K562 (cell line): Measurements from ENCODE around the gene ABI2. TPM values are rescaled to one million over a fixed set of nuclear protein-coding genes. Genes with fewer than 3 reads are reported as not detected.

Source experiments
- ATAC-seq: fragments of 200-7000 bp; cut with Tn5 transposase; 3 replicates; pipeline ENCODE4 v1.9.1; 2020; ENCODE audit warnings: moderate library complexity
- BruUV-seq: library from RNA; stranded (reverse); fragments of 400-500 nt; replicated peaks from 2 replicates; lab custom pipeline; 2021; lab: Mats Ljungman, UMichigan
- CTCF ChIA-PET: fragments of 300-600 bp; formaldehyde crosslinking; extraction: SDS; loops from one replicate; lab custom pipeline; 2021; ENCODE audit warnings: low intra/inter-chr PET ratio; lab: Yijun Ruan, JAX
- POLR2A ChIA-PET: fragments of 300-600, 350-650 bp; sonication (Branson Sonifier 250); formaldehyde crosslinking; extraction: SDS; loops from one replicate; lab custom pipeline; 2021; ENCODE audit warnings: antibody characterized with exemption, inconsistent platforms; lab: Yijun Ruan, JAX
- DNase-seq, 4 experiments: peaks; one replicate each; pipeline versions ENCODE4 v3.0.0 to v3.0.0-alpha.2; 2011 to 2018; ENCODE audit warnings: low spot score in 3 of 4, mixed read lengths in 3 of 4; ENCODE audit errors: extremely low read depth in 1 of 4
- FAIRE-seq: peaks from 2 replicates; lab custom pipeline; 2011; peaks lifted over from hg19 to GRCh38; lab: Jason Lieb, UNC
- H2AFZ ChIP-seq: 2 replicates; pipeline ENCODE4 v1.6.0; 2011; ENCODE audit warnings: low read depth, low read length, control low read depth, inconsistent platforms
- H3K27ac ChIP-seq: fragments of 200-600 bp; 3 replicates; pipeline ENCODE4 v1.8.0; 2011; ENCODE audit warnings: low read depth, mild to moderate bottlenecking, control low read depth, inconsistent platforms, low read length, moderate library complexity, mixed read lengths; ENCODE audit errors: extremely low read depth
- H3K27me3 ChIP-seq, 2 experiments: fragments of 300-600 bp in 1 of 2; 2 replicates in 1 of 2; 3 replicates in 1 of 2; pipeline versions ENCODE4 v1.6.0 to v1.8.0; 2011; ENCODE audit warnings: inconsistent platforms in 2 of 2, low read length in 2 of 2, mild to moderate bottlenecking in 1 of 2, mixed read lengths in 1 of 2, moderate library complexity in 1 of 2; ENCODE audit not compliant: control insufficient read depth in 2 of 2, insufficient read depth in 2 of 2
- H3K36me3 ChIP-seq: fragments of 300-600 bp; 3 replicates; pipeline ENCODE4 v1.8.0; 2011; ENCODE audit warnings: mild to moderate bottlenecking, low read length, inconsistent platforms; ENCODE audit not compliant: control insufficient read depth, insufficient read depth
- H3K4me1 ChIP-seq, 2 experiments: fragments of 200-600 bp in 1 of 2; replicated peaks in 1 of 2; 2 replicates in 1 of 2; 3 replicates in 1 of 2; pipeline versions ENCODE4 v1.5.1 to v1.8.0; 2011; ENCODE audit warnings: inconsistent platforms in 2 of 2, low read length in 2 of 2, mild to moderate bottlenecking in 1 of 2, mixed read lengths in 1 of 2, moderate library complexity in 1 of 2; ENCODE audit not compliant: control insufficient read depth in 2 of 2, insufficient read depth in 2 of 2
- H3K4me2 ChIP-seq: 2 replicates; pipeline ENCODE4 v1.6.1; 2011; ENCODE audit warnings: low read length, control low read depth, inconsistent platforms, mixed read lengths; ENCODE audit not compliant: insufficient read depth
- H3K4me3 ChIP-seq: fragments of 200-600 bp; sonication (generic), shearing (Covaris generic); 2 replicates; pipeline ENCODE4 v1.5.1; 2016; ENCODE audit warnings: control low read depth, inconsistent platforms
- H3K79me2 ChIP-seq: fragments of 200-600 bp; 3 replicates; pipeline ENCODE4 v1.8.0; 2011; ENCODE audit warnings: low read length, inconsistent platforms; ENCODE audit not compliant: control insufficient read depth, insufficient read depth
- H3K9ac ChIP-seq, 2 experiments: 2 replicates each; pipeline versions ENCODE4 v1.6.0 to v1.6.1; 2011; ENCODE audit warnings: low read depth in 2 of 2, low read length in 2 of 2, control low read depth in 1 of 2, inconsistent platforms in 1 of 2, mild to moderate bottlenecking in 1 of 2, mixed read lengths in 1 of 2; ENCODE audit not compliant: insufficient read depth in 1 of 2
- H3K9me1 ChIP-seq: one replicate; pipeline ENCODE4 v1.6.0; 2011; ENCODE audit warnings: inconsistent platforms, mild to moderate bottlenecking, low read length, moderate library complexity; ENCODE audit not compliant: control insufficient read depth, insufficient read depth
- H3K9me3 ChIP-seq: replicated peaks from 2 replicates; pipeline ENCODE4 v1.5.1; 2011; ENCODE audit warnings: low read depth, low read length, inconsistent platforms; ENCODE audit not compliant: control insufficient read depth, insufficient read depth
- H4K20me1 ChIP-seq: replicated peaks from 2 replicates; pipeline ENCODE4 v1.6.1; 2011; ENCODE audit warnings: low read length, inconsistent platforms, mixed read lengths; ENCODE audit not compliant: control insufficient read depth, insufficient read depth
- CREM ChIP-seq: IDR thresholded peaks from 2 replicates; pipeline ENCODE4 v1.6.1; 2014; ENCODE audit warnings: antibody characterized with exemption, low read depth
- ERF ChIP-seq: fragments of 450-650 bp; formaldehyde crosslinking; IDR thresholded peaks from 2 replicates; pipeline ENCODE4 v1.4.0; 2020; ENCODE audit warnings: mild to moderate bottlenecking, mixed read lengths
- GABPA ChIP-seq: fragments of 200-800 bp; sonication (Bioruptor generic); conservative IDR thresholded peaks from 2 replicates; pipeline ENCODE4 v1.6.1; 2016; ENCODE audit warnings: low read depth, missing genetic modification characterization, missing compliant biosample characterization
- MNT ChIP-seq, 2 experiments: fragments of 450-650 bp; conservative IDR thresholded peaks; 2 replicates each; pipeline ENCODE4 v1.6.1; 2017; ENCODE audit warnings: mild to moderate bottlenecking in 2 of 2, moderate library complexity in 2 of 2
- NEUROD1 ChIP-seq: fragments of 150-350 bp; IDR thresholded peaks from 2 replicates; pipeline ENCODE4 v1.6.1; 2014; ENCODE audit warnings: borderline replicate concordance, low read length, low read depth; ENCODE audit not compliant: partially characterized antibody
- PKNOX1 ChIP-seq: fragments of 450-650 bp; IDR thresholded peaks from 2 replicates; pipeline ENCODE4 v1.6.1; 2016
- PRMT5 ChIP-seq: sonication (generic); formaldehyde crosslinking; IDR thresholded peaks from 2 replicates; pipeline ENCODE4 v1.5.0; 2020; ENCODE audit warnings: missing genetic modification reagents
- RCOR1 ChIP-seq, 2 experiments: IDR thresholded peaks; 2 replicates each; pipeline ENCODE4 v1.6.1; 2012; ENCODE audit warnings: low read depth in 2 of 2, low read length in 2 of 2, borderline replicate concordance in 1 of 2, improper control_type of control experiment in 1 of 2
- SMARCE1 ChIP-seq: fragments of 450-650 bp; IDR thresholded peaks from 2 replicates; pipeline ENCODE4 v1.7.1; 2016; ENCODE audit warnings: mild to moderate bottlenecking
- TFE3 ChIP-seq: fragments of 450-650 bp; formaldehyde crosslinking; IDR thresholded peaks from 2 replicates; pipeline ENCODE4 v1.4.0; 2020; ENCODE audit warnings: mild to moderate bottlenecking, mixed read lengths
- WHSC1 ChIP-seq: IDR thresholded peaks from one replicate; pipeline ENCODE4 v1.6.1; 2012; ENCODE audit warnings: low read length, control low read depth, inconsistent platforms
- YBX1 ChIP-seq: fragments of 450-650 bp; IDR thresholded peaks from 2 replicates; pipeline ENCODE4 v1.7.1; 2016; ENCODE audit warnings: mild to moderate bottlenecking
- ZNF764 ChIP-seq: fragments of 250-450 bp; sonication (Bioruptor Pico); IDR thresholded peaks from 2 replicates; pipeline ENCODE4 v1.4.0; 2020; ENCODE audit warnings: low read depth, mild to moderate bottlenecking, moderate library complexity
- WGBS: fragments of 100-300 bp; shearing (Covaris generic); methylation state at CpG from one replicate; pipeline ENCODE4 v1.1.6; 2016; ENCODE audit warnings: low coverage, mixed read lengths; ENCODE audit not compliant: insufficient coverage; ENCODE audit errors: missing lambda C conversion rate; 5-methylcytosine and 5-hydroxymethylcytosine counted together
- in situ Hi-C: fragments of 300-500 bp; cut with MboI; formaldehyde crosslinking; loops from 4 replicates; pipeline ENCODE4 v1.15.0; 2018; ENCODE audit warnings: inconsistent platforms, mixed read lengths
- intact Hi-C: fragments of 100-400 bp; cut with micrococcal nuclease; formaldehyde crosslinking; loops from 2 replicates; pipeline ENCODE4 v1.14.2; 2022
- polyA plus RNA-seq, 8 experiments: library from polyadenylated mRNA; depleted of rRNA in 4 of 8; stranded (reverse) in 5 of 8; unstranded in 3 of 8; fragments of >200 nt; fragmentation: Nextera tagmentation in 2 of 8; fragmentation: Illumina TruSeq in 1 of 8; extraction: Ambion mirVana in 2 of 8; extraction: Trizol in 1 of 8; gene quantifications; 2 replicates each; pipeline versions ENCODE4 v1.2.1 to v1.2.3, GENCODE V29; 2011 to 2014; ENCODE audit warnings: inconsistent platforms in 1 of 8, missing spikeins in 1 of 8
- total RNA-seq, 7 experiments: library from RNA; depleted of rRNA in 6 of 7; stranded (reverse); fragments of >200 nt in 6 of 7; fragmentation: Illumina TruSeq in 2 of 7; extraction: Trizol in 2 of 7; gene quantifications; 2 replicates each; pipeline versions ENCODE4 v1.2.1 to v1.2.3, GENCODE V29; 2011 to 2021; ENCODE audit warnings: low replicate concordance in 1 of 7
- TF ChIP-seq, protein P1 (sequence below): fragments of 250-450 bp; sonication (Bioruptor Pico); IDR thresholded peaks from 2 replicates; pipeline ENCODE4 v1.4.0; 2020; ENCODE audit warnings: borderline replicate concordance

The ABI2 gene
- total and polyA plus RNA-seq, 9 of the 15 experiments (the other 6 are each of a cell fraction or from before 2014, with no cell fraction given) = 5.3 to 24.3 (median 12.2) TPM

DNA sequence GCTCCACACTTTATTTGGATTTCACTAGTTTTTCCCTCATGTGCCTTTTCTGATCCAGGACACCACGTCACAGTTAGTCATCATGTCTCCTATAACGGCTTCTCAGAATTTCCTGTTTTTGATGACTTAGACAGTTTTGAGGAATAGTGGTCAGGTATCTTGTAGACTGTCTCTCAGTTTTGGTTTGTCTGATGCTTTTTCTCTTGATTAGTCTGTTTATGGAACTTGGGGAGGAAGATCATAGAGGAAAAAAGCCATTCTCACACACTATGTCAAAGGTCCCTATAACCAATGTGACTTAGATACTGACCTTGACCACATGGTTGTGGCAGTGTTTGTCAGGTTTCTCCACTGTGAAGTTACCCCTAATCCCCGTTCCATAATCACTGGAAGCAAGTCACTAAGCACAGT is 117.9 kb downstream of the ABI2 start:
- ATAC-seq (peak; percentile 56), DNase-seq (peak in 2 of 4 experiments; percentile 13 to 36), FAIRE-seq (peak; percentile 26)
- Histone ChIP-seq H3K27ac (peak overlapping the region; percentile 71; the same call in 2 of the 3 replicates), H3K36me3 (no peaks in the 10 kb centered on the region), H3K9me1 (no peaks in the 10 kb centered on the region), H3K4me1 (peaks cover 0 to 9% of the 10 kb centered on the region in 2 experiments; a peak in 3 of 5 replicates), H3K9ac (no peak overlapping the region), H3K4me3 (no peak overlapping the region), H3K4me2 (no peak overlapping the region), H4K20me1 (no peaks in the 10 kb centered on the region), H3K79me2 (no peaks in the 10 kb centered on the region), H3K27me3 (no peaks in the 10 kb centered on the region), H2AFZ (peak overlapping the region; percentile 87), H3K9me3 (no peaks in the 10 kb centered on the region)
- POLR2A ChIA-PET = interaction anchor here (0.6 kb wide), 1 partner anchor 56 kb away, joined by 3 read pairs; no protein-coding TSS in a partner anchor
- intact Hi-C loops = no loop called here
- no TSS peak for BruUV-seq
- in situ Hi-C loops = no loop called here
- CTCF ChIA-PET = no interaction called here
- WGBS = 14% methylated on average over 3 of the region's 3 CpGs
- TF ChIP-seq NEUROD1 (no peak), PRMT5 (no peak), GABPA (tag) (no peak; the same call in 1 of the 2 replicates), ZNF764 (CRISPR knock-in tag) (no peak), MNT (conservative IDR thresholded peaks at IDR 0.05) (0 out of 4 replicates have a peak, but pooled peaks of 1 of the 2 experiments have one; percentile 23), YBX1 (no peak), SMARCE1 (no peak), RCOR1 (IDR thresholded peaks at IDR 0.05; ENCODE audit: borderline replicate concordance in 1 of 2, low read depth in 2 of 2, low read length in 2 of 2) (no peak), WHSC1 (no peak), PKNOX1 (0 out of 2 replicates have a peak, but pooled peaks have one; percentile 23), CREM (peak; percentile 62), TFE3 (CRISPR knock-in tag) (no peak), ERF (CRISPR knock-in tag) (no peak)
- TF ChIP-seq, protein P1, sequence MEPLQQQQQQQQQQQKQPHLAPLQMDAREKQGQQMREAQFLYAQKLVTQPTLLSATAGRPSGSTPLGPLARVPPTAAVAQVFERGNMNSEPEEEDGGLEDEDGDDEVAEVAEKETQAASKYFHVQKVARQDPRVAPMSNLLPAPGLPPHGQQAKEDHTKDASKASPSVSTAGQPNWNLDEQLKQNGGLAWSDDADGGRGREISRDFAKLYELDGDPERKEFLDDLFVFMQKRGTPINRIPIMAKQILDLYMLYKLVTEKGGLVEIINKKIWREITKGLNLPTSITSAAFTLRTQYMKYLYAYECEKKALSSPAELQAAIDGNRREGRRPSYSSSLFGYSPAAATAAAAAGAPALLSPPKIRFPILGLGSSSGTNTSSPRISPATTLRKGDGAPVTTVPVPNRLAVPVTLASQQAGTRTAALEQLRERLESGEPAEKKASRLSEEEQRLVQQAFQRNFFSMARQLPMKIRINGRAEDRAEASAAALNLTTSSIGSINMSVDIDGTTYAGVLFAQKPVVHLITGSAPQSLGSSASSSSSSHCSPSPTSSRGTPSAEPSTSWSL (CRISPR knock-in tag) = no peak
